B cell (primary cell): ENCODE results near the gene ATP9B.

Experiments
- EZH2 ChIP-seq: IDR thresholded peaks from 2 replicates; pipeline ENCODE4 v1.6.1; 2012; ENCODE audit warnings: borderline replicate concordance, low read depth, mild to moderate bottlenecking, moderate library complexity, low read length; ENCODE audit not compliant: insufficient read depth, poor library complexity, severe bottlenecking
- TF ChIP-seq, protein P1 (sequence below): fragments of 200-600 bp; IDR thresholded peaks from one replicate; pipeline ENCODE4 v1.8.0; 2022; ENCODE audit warnings: antibody characterized with exemption, mild to moderate bottlenecking

DNA sequence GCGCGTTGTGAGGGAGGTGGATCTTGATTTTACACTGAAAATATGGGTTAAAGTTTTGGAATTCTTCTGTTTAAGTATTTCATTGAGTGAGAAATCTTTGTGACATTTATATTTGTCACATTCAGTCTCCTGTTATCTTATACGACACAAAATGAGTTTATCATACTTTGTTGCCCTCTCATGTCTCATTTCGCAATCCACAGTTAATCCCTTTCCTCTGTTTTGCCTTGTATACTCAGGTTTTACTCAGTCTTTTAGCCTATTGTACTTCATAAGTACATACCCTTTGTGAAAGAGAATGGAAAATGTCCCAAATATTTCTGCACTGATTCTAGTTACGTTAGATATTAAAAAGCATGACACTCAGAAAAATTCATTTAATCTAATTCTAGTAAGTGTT is 142.7 kb downstream of the ATP9B start:
- TF ChIP-seq, protein P1, sequence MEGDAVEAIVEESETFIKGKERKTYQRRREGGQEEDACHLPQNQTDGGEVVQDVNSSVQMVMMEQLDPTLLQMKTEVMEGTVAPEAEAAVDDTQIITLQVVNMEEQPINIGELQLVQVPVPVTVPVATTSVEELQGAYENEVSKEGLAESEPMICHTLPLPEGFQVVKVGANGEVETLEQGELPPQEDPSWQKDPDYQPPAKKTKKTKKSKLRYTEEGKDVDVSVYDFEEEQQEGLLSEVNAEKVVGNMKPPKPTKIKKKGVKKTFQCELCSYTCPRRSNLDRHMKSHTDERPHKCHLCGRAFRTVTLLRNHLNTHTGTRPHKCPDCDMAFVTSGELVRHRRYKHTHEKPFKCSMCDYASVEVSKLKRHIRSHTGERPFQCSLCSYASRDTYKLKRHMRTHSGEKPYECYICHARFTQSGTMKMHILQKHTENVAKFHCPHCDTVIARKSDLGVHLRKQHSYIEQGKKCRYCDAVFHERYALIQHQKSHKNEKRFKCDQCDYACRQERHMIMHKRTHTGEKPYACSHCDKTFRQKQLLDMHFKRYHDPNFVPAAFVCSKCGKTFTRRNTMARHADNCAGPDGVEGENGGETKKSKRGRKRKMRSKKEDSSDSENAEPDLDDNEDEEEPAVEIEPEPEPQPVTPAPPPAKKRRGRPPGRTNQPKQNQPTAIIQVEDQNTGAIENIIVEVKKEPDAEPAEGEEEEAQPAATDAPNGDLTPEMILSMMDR, result no peak
- TF ChIP-seq EZH2, result no peak
